ENCODE measurements around the gene SCARF2.

- TF ChIP-seq CTCF (IDR thresholded peaks at IDR 0.05; ENCODE audit: insufficient read depth, low read length) (no peak), POLR2AphosphoS5 (IDR thresholded peaks at IDR 0.05; ENCODE audit: low read depth) (no peak)
Measured at GRCh38 chr22:20414059-20414440, 23.6 kb downstream of the SCARF2 start.
